GM12801 (cell line): ENCODE results near the gene OFD1.

Experiments
- CTCF ChIP-seq: IDR thresholded peaks from one replicate; pipeline ENCODE4 v1.5.1; 2011; ENCODE audit warnings: control low read depth; ENCODE audit not compliant: insufficient read length; ENCODE audit errors: extremely low read depth

OFD1 gene

GRCh38 chrX:13770013-13770535 lies 35.5 kb downstream of the OFD1 start:
- no peak for TF ChIP-seq CTCF

GRCh38 chrX:13774696-13775095 lies 40.1 kb downstream of the OFD1 start:
- TF ChIP-seq CTCF = no peak

- TF ChIP-seq CTCF = no peak
Observed at GRCh38 chrX:13775837-13776236, 41.3 kb downstream of the OFD1 start.

GRCh38 chrX:13776387-13776786 lies 41.8 kb downstream of the OFD1 start:
- no peak for TF ChIP-seq CTCF

GRCh38 chrX:13778916-13779315 lies 44.4 kb downstream of the OFD1 start:
- no peak for TF ChIP-seq CTCF

GRCh38 chrX:13780868-13781427 lies 46.4 kb downstream of the OFD1 start:
- no peak for TF ChIP-seq CTCF

GRCh38 chrX:13786048-13786447 lies 51.5 kb downstream of the OFD1 start:
- TF ChIP-seq CTCF = no peak
